Measurements from ENCODE around the gene VAV1. TPM values are rescaled to one million over a fixed set of nuclear protein-coding genes. Genes with fewer than 3 reads are reported as not detected.

Gene VAV1
- total and polyA plus RNA-seq, 12 donors, result 1.1 to 21.1 (median 9.1) TPM

- DNase-seq, result no peak
- Histone ChIP-seq H3K4me1 (replicated peaks in 1 of 2) (no peaks in the 10 kb centered on the region), H3K36me3 (replicated peaks in 1 of 2) (no peaks in the 10 kb centered on the region), H3K27ac (no peak overlapping the region), H3K9me3 (replicated peaks in 1 of 3) (no peaks in the 10 kb centered on the region), H3K4me3 (no peak overlapping the region), H3K27me3 (no peaks in the 10 kb centered on the region)
- TF ChIP-seq CTCF (IDR thresholded peaks at IDR 0.05) (no peak), POLR2A (IDR thresholded peaks at IDR 0.05) (no peak)
- WGBS, 4 donors, result 64 to 73% (median 69%) methylated on average over 7 of the region's 7 CpGs
- intact Hi-C loops (cut with DNase I), result no loop called here
Observed at GRCh38 chr19:6886277-6886897, 113.9 kb downstream of the VAV1 start.

DNA sequence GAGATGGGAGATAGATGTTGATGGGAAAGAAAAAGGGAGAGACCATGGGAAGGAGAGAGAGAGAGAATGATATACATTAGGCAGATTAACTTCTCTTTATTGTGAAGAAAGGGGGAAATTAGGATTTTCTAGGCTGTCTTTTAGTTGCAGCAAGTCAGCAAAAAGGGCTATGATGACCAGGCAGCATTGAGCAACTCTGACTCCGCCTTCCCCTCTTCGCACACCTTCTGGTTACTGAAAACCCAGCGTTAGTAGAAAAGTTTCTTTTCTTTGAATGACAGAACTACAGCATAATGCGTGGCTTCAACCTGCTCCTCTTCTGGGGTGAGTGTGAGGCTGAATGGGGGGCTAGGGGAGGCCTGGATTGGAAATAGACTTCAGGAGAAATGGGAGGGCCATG is 114.8 kb downstream of the VAV1 start, which contains the start of gene ADGRE1:
Gene ADGRE1, plus strand, starts transcription at position 264 of the 400 bp plus-strand sequence. Its CDS starts 30 bp downstream, at position 294.
- H3K36me3 ChIP-seq (replicated peaks in 1 of 2), result no peaks in the 10 kb centered on the region
- peak in 4 of 7 donors; percentile 11 to 53 (median 29) for DNase-seq
- H3K4me1 ChIP-seq (replicated peaks in 1 of 2), result no peaks in the 10 kb centered on the region
- H3K27me3 ChIP-seq, result no peaks in the 10 kb centered on the region
- intact Hi-C loops (cut with DNase I), result no loop called here
- no peaks in the 10 kb centered on the region for H3K9me3 ChIP-seq (replicated peaks in 1 of 3)
- TF ChIP-seq POLR2A (IDR thresholded peaks at IDR 0.05) (no peak), CTCF (IDR thresholded peaks at IDR 0.05) (no peak)
- H3K4me3 ChIP-seq, result no peak within 1 kb of the TSS
- no peak within 1 kb of the TSS for H3K27ac ChIP-seq
- 54 to 73% (median 58%) methylated on average over 4 of the region's 4 CpGs for WGBS, 4 donors

- Histone ChIP-seq H3K27me3 (no peaks in the 10 kb centered on the region), H3K9me3 (replicated peaks in 1 of 3) (no peaks in the 10 kb centered on the region), H3K4me1 (replicated peaks in 1 of 2) (no peaks in the 10 kb centered on the region), H3K4me3 (no peak overlapping the region), H3K27ac (no peak overlapping the region), H3K36me3 (replicated peaks in 1 of 2) (no peaks in the 10 kb centered on the region)
- TF ChIP-seq POLR2A (IDR thresholded peaks at IDR 0.05), result no peak
- no peak for TF ChIP-seq CTCF (IDR thresholded peaks at IDR 0.05)
- no peak for DNase-seq
- WGBS, 4 donors, result 88 to 96% (median 90%) methylated on average over 2 of the region's 2 CpGs
- intact Hi-C loops (cut with DNase I), result no loop called here
Observed at GRCh38 chr19:6888967-6889366, 116.5 kb downstream of the VAV1 start.

GRCh38 chr19:6890401-6890913 is 117.9 kb downstream of the VAV1 start:
- intact Hi-C loops (cut with DNase I), result no loop called here
- DNase-seq, result no peak
- 44 to 66% (median 56%) methylated on average over 3 of the region's 3 CpGs for WGBS, 4 donors

More at GRCh38 chr19:6890401-6890913, 117.9 kb downstream of the VAV1 start:
- H3K27ac ChIP-seq, result no peak overlapping the region
- H3K9me3 ChIP-seq (replicated peaks in 1 of 3), result no peaks in the 10 kb centered on the region
- no peaks in the 10 kb centered on the region for H3K27me3 ChIP-seq
- no peak for TF ChIP-seq POLR2A (IDR thresholded peaks at IDR 0.05)
- no peak for TF ChIP-seq CTCF (IDR thresholded peaks at IDR 0.05)
- H3K36me3 ChIP-seq (replicated peaks in 1 of 2), result no peaks in the 10 kb centered on the region
- H3K4me3 ChIP-seq, result no peak overlapping the region
- no peaks in the 10 kb centered on the region for H3K4me1 ChIP-seq (replicated peaks in 1 of 2)
